ENCODE data around the gene C17orf78.

GRCh38 chr17:37429453-37429852, 53.7 kb downstream of the C17orf78 start:
- TF ChIP-seq CTCF (IDR thresholded peaks at IDR 0.05; ENCODE audit: low read depth, low read length, poor library complexity, severe bottlenecking) = no peak
- TF ChIP-seq EZH2phosphoT487 (IDR thresholded peaks at IDR 0.05; ENCODE audit: borderline replicate concordance, low read length) = no peak
